ENCODE results near the gene HIPK2. TPM values are rescaled to one million over a fixed set of nuclear protein-coding genes. Genes with fewer than 3 reads are reported as not detected.

HIPK2 gene
- total and polyA plus RNA-seq, 5 donors from 2014 or later: 0.44 to 17.5 (median 0.78) TPM

- Mint-ChIP-seq H3K27me3 (no peaks in the 10 kb centered on the region), H3K9me3 (no peaks in the 10 kb centered on the region), H3K4me1 (no peaks in the 10 kb centered on the region), H3K4me3 (no peak overlapping the region), H3K36me3 (peaks cover 20% of the 10 kb centered on the region), H3K27ac (peak overlapping the region in 1 of 3 donors; percentile 71)
- Histone ChIP-seq H3K4me3 (ENCODE audit: low read depth, low read length) (no peak overlapping the region), H3K9me3 (ENCODE audit: control insufficient read depth in 2 of 2, low read length in 2 of 2) (no peaks in the 10 kb centered on the region), H3K27ac (ENCODE audit: insufficient read depth, low read length, poor library complexity, severe bottlenecking) (no peak overlapping the region), H3K4me1 (ENCODE audit: control insufficient read depth, insufficient read depth, low read length, poor library complexity, severe bottlenecking) (no peaks in the 10 kb centered on the region), H3K27me3 (ENCODE audit: control insufficient read depth, insufficient read depth, low read length) (no peaks in the 10 kb centered on the region), H3K36me3 (ENCODE audit: control insufficient read depth, insufficient read depth, low read length) (peaks cover 3% of the 10 kb centered on the region)
- no peak for ATAC-seq (ENCODE audit: low read depth in 2 of 2)
- DNase-seq: no peak
Measured at GRCh38 chr7:139582130-139582650, 195.6 kb downstream of the HIPK2 start.

GRCh38 chr7:139580435-139580834 is 197.4 kb downstream of the HIPK2 start:
- H3K9me3 ChIP-seq (ENCODE audit: control insufficient read depth in 2 of 2, low read length in 2 of 2): no peaks in the 10 kb centered on the region
- no peak overlapping the region for H3K27ac ChIP-seq (ENCODE audit: insufficient read depth, low read length, poor library complexity, severe bottlenecking)
- Mint-ChIP-seq H3K9me3 (no peaks in the 10 kb centered on the region), H3K4me1 (no peaks in the 10 kb centered on the region), H3K4me3 (no peak overlapping the region), H3K36me3 (peaks cover 19% of the 10 kb centered on the region), H3K27ac (no peak overlapping the region), H3K27me3 (no peaks in the 10 kb centered on the region)
- H3K27me3 ChIP-seq (ENCODE audit: control insufficient read depth, insufficient read depth, low read length): no peaks in the 10 kb centered on the region
- ATAC-seq (ENCODE audit: low read depth in 2 of 2) (no peak), DNase-seq (no peak)
- H3K36me3 ChIP-seq (ENCODE audit: control insufficient read depth, insufficient read depth, low read length): peaks cover 3% of the 10 kb centered on the region
- no peaks in the 10 kb centered on the region for H3K4me1 ChIP-seq (ENCODE audit: control insufficient read depth, insufficient read depth, low read length, poor library complexity, severe bottlenecking)
- H3K4me3 ChIP-seq (ENCODE audit: low read depth, low read length): no peak overlapping the region

DNA sequence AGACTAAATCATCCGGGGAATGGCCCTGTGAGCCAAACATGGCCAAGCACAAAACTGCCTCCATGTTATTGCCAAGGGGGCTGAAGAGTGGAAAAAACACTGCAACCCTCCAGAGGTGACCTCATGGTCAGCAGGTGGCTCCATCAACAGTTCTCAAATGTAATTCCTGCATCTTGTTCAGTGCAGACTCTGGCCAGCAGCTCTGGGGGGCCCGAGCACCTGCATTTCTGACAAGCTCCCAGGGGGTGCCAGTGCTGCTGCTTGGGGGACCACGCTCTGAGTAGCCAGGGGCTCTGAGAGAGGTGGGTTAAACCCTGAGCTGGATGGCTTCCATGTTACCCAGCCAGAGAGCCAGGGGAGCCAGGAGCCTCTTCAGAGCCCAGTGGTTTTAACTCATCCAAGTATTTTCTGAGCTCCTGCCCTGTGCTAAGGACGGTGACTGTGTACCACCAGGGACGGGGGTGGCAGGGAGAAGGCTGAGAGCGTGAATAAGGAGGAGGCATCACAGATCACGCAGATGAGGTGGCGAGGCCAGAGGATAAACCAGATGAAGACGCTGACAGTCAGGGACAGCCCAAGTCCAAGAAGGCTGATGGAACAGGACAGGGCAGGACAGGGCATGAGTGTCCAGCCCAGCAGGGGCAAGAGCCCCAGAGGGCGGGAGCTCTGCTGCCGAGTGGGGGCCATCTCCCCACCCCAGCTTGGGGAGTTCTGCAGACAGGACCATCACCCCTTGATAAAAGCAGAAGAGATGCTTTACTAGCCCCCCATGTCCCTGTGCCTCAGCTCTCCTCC is 201.4 kb downstream of the HIPK2 start:
- Histone ChIP-seq H3K27ac (ENCODE audit: insufficient read depth, low read length, poor library complexity, severe bottlenecking) (no peak overlapping the region), H3K4me3 (ENCODE audit: low read depth, low read length) (no peak overlapping the region), H3K9me3 (ENCODE audit: control insufficient read depth in 2 of 2, low read length in 2 of 2) (no peaks in the 10 kb centered on the region), H3K4me1 (ENCODE audit: control insufficient read depth, insufficient read depth, low read length, poor library complexity, severe bottlenecking) (no peaks in the 10 kb centered on the region), H3K27me3 (ENCODE audit: control insufficient read depth, insufficient read depth, low read length) (no peaks in the 10 kb centered on the region), H3K36me3 (ENCODE audit: control insufficient read depth, insufficient read depth, low read length) (peaks cover 5% of the 10 kb centered on the region)
- no peaks in the 10 kb centered on the region for H3K9me3 Mint-ChIP-seq
- H3K4me3 Mint-ChIP-seq: peak overlapping the region in 1 of 4 donors; percentile 29
- H3K36me3 Mint-ChIP-seq: peaks cover 28% of the 10 kb centered on the region
- H3K4me1 Mint-ChIP-seq: no peaks in the 10 kb centered on the region
- H3K27ac Mint-ChIP-seq: no peak overlapping the region
- ATAC-seq (ENCODE audit: low read depth in 2 of 2) (no peak), DNase-seq (no peak)
- no peaks in the 10 kb centered on the region for H3K27me3 Mint-ChIP-seq

DNA sequence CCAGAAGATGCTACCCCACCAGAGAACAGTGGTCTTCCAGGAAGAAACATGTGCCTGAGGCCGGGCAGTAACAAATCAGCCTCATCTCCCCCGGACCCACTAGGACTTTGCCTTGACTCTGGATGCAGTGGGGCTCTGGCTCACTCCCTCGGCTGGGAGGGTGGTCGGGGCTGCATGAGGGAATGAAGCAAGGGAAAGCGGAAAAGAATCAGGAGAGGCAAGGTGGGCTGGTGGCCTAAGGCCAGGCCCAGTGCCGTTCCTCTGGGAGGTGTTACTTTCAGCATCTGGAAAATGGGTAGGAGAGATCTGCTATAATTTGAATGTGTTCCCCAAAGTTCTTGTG is 202.5 kb downstream of the HIPK2 start:
- Mint-ChIP-seq H3K4me3 (no peak overlapping the region), H3K27me3 (no peaks in the 10 kb centered on the region), H3K9me3 (no peaks in the 10 kb centered on the region), H3K27ac (peak overlapping the region in 1 of 3 donors; percentile 87), H3K36me3 (peaks cover 36% of the 10 kb centered on the region), H3K4me1 (peaks cover 0 to 2% (median 0%) of the 10 kb centered on the region in 4 donors)
- no peak for DNase-seq
- peaks cover 5% of the 10 kb centered on the region for H3K36me3 ChIP-seq (ENCODE audit: control insufficient read depth, insufficient read depth, low read length)
- no peak for ATAC-seq (ENCODE audit: low read depth in 2 of 2)
- H3K27me3 ChIP-seq (ENCODE audit: control insufficient read depth, insufficient read depth, low read length): no peaks in the 10 kb centered on the region
- H3K4me3 ChIP-seq (ENCODE audit: low read depth, low read length): no peak overlapping the region
- no peaks in the 10 kb centered on the region for H3K9me3 ChIP-seq (ENCODE audit: control insufficient read depth in 2 of 2, low read length in 2 of 2)
- no peak overlapping the region for H3K27ac ChIP-seq (ENCODE audit: insufficient read depth, low read length, poor library complexity, severe bottlenecking)
- H3K4me1 ChIP-seq (ENCODE audit: control insufficient read depth, insufficient read depth, low read length, poor library complexity, severe bottlenecking): no peaks in the 10 kb centered on the region

- no peak overlapping the region for H3K27ac ChIP-seq (ENCODE audit: insufficient read depth, low read length, poor library complexity, severe bottlenecking)
- Mint-ChIP-seq H3K36me3 (peaks cover 32% of the 10 kb centered on the region), H3K9me3 (no peaks in the 10 kb centered on the region), H3K4me3 (no peak overlapping the region), H3K4me1 (peaks cover 0 to 2% (median 0%) of the 10 kb centered on the region in 4 donors), H3K27ac (no peak overlapping the region), H3K27me3 (no peaks in the 10 kb centered on the region)
- no peaks in the 10 kb centered on the region for H3K4me1 ChIP-seq (ENCODE audit: control insufficient read depth, insufficient read depth, low read length, poor library complexity, severe bottlenecking)
- no peaks in the 10 kb centered on the region for H3K9me3 ChIP-seq (ENCODE audit: control insufficient read depth in 2 of 2, low read length in 2 of 2)
- peaks cover 5% of the 10 kb centered on the region for H3K36me3 ChIP-seq (ENCODE audit: control insufficient read depth, insufficient read depth, low read length)
- no peak overlapping the region for H3K4me3 ChIP-seq (ENCODE audit: low read depth, low read length)
- DNase-seq (no peak), ATAC-seq (ENCODE audit: low read depth in 2 of 2) (no peak)
- no peaks in the 10 kb centered on the region for H3K27me3 ChIP-seq (ENCODE audit: control insufficient read depth, insufficient read depth, low read length)
Measured at GRCh38 chr7:139574618-139575337, 203.0 kb downstream of the HIPK2 start.

- no peak for ATAC-seq (ENCODE audit: low read depth in 2 of 2)
- Mint-ChIP-seq H3K4me3 (no peak overlapping the region), H3K9me3 (no peaks in the 10 kb centered on the region), H3K4me1 (peaks cover 0 to 2% (median 0%) of the 10 kb centered on the region in 4 donors), H3K36me3 (peaks cover 26% of the 10 kb centered on the region), H3K27me3 (no peaks in the 10 kb centered on the region), H3K27ac (no peak overlapping the region)
- H3K9me3 ChIP-seq (ENCODE audit: control insufficient read depth in 2 of 2, low read length in 2 of 2): no peaks in the 10 kb centered on the region
- no peak overlapping the region for H3K4me3 ChIP-seq (ENCODE audit: low read depth, low read length)
- DNase-seq: no peak
- H3K27ac ChIP-seq (ENCODE audit: insufficient read depth, low read length, poor library complexity, severe bottlenecking): no peak overlapping the region
- no peaks in the 10 kb centered on the region for H3K27me3 ChIP-seq (ENCODE audit: control insufficient read depth, insufficient read depth, low read length)
- H3K36me3 ChIP-seq (ENCODE audit: control insufficient read depth, insufficient read depth, low read length): peaks cover 5% of the 10 kb centered on the region
- no peaks in the 10 kb centered on the region for H3K4me1 ChIP-seq (ENCODE audit: control insufficient read depth, insufficient read depth, low read length, poor library complexity, severe bottlenecking)
Measured at GRCh38 chr7:139573871-139574270, 203.9 kb downstream of the HIPK2 start.

DNA sequence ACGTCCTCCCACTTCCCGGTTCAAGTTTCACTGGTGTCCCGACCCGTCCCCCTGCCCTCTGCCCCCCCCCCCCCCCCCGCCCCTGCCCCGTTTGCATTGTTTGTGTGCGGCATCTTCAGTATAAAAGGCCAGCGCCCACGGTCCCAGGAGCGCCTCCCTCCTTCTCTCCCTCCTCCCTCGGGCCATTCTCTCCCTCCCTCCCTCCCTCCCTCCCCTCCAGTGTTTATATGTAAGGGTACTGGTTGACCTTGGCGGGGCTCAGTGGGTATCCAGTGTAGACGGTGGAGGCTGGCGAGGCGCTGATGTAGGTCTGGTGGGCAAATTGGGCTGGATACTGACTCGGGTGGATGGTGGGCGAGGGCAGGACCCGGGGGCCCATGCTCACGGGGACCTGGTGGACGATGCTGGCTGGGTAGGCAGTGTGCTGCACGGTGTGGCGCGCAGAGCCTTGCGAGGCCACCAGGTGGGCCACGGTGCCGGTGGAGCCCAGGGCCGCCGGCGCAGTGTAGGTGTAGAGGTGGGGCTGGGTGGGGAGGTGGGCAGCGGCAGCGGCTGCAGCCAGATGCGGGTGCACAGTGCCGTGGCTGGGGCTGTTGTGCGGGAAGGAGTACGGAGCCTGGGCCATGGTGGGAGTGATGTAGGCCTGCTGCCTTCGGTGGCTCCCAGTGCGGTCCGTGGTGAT is 205.0 kb downstream of the HIPK2 start:
- no peaks in the 10 kb centered on the region for H3K27me3 Mint-ChIP-seq
- Histone ChIP-seq H3K9me3 (ENCODE audit: control insufficient read depth in 2 of 2, low read length in 2 of 2) (no peaks in the 10 kb centered on the region), H3K36me3 (ENCODE audit: control insufficient read depth, insufficient read depth, low read length) (peaks cover 5% of the 10 kb centered on the region), H3K4me3 (ENCODE audit: low read depth, low read length) (no peak overlapping the region), H3K27me3 (ENCODE audit: control insufficient read depth, insufficient read depth, low read length) (no peaks in the 10 kb centered on the region), H3K27ac (ENCODE audit: insufficient read depth, low read length, poor library complexity, severe bottlenecking) (no peak overlapping the region), H3K4me1 (ENCODE audit: control insufficient read depth, insufficient read depth, low read length, poor library complexity, severe bottlenecking) (no peaks in the 10 kb centered on the region)
- peaks cover 0 to 3% (median 0%) of the 10 kb centered on the region in 4 donors for H3K4me1 Mint-ChIP-seq
- H3K4me3 Mint-ChIP-seq: no peak overlapping the region
- H3K9me3 Mint-ChIP-seq: peaks cover 0 to 2% (median 0%) of the 10 kb centered on the region in 7 donors
- H3K36me3 Mint-ChIP-seq: peaks cover 31% of the 10 kb centered on the region
- DNase-seq: no peak
- H3K27ac Mint-ChIP-seq: no peak overlapping the region
- ATAC-seq (ENCODE audit: low read depth in 2 of 2): no peak
